H1 (cell line): ENCODE data around the gene SEMA3F. TPM values are rescaled to one million over a fixed set of nuclear protein-coding genes. Genes with fewer than 3 reads are reported as not detected.
A peak's percentile ranks its signal among the peaks of the same experiment; 100 is the strongest.

Source experiments
- CHD7 ChIP-seq: fragments of 300-600 bp; sonication (generic); IDR thresholded peaks from 2 replicates; pipeline ENCODE4 v1.7.1; 2012; ENCODE audit warnings: low read length, moderate library complexity, mild to moderate bottlenecking, inconsistent platforms; ENCODE audit not compliant: insufficient replicate concordance
- polyA plus RNA-seq, 7 experiments: library from polyadenylated mRNA; depleted of rRNA in 3 of 7; stranded (reverse) in 5 of 7; unstranded in 2 of 7; fragments of >200 nt in 5 of 7; fragments of 200-250 nt in 2 of 7; gene quantifications; 1 replicate in 5 of 7; 2 replicates in 1 of 7; 4 replicates in 1 of 7; pipeline versions ENCODE4 v1.2.1 to v1.2.3, GENCODE V29; 2011 to 2013; ENCODE audit warnings: missing spikeins in 2 of 7, mixed read lengths in 2 of 7
- total RNA-seq: library from RNA; stranded (reverse); fragmentation: NEBNext Ultra II Directional; extraction: Animal tissue kit (Norgen Biotek cat#: 25700); gene quantifications from 2 replicates; pipeline ENCODE4 v1.2.1, GENCODE V29; 2021

SEMA3F gene
- total and polyA plus RNA-seq, 2 of the 8 experiments (the other 6 are each of a cell fraction or from before 2014, with no cell fraction given), result 20.3 to 37.0 TPM

GRCh38 chr3:50167841-50168209 lies 12.7 kb downstream of the SEMA3F start (continued):
- TF ChIP-seq CHD7, result peak; percentile 87
